GM12872 (cell line): ENCODE data around the gene KRTAP20-1.

Experiments used
- CTCF ChIP-seq: IDR thresholded peaks from 3 replicates; pipeline ENCODE4 v1.5.1; 2011; ENCODE audit warnings: low read depth, mild to moderate bottlenecking, low read length, moderate library complexity; ENCODE audit not compliant: insufficient read depth

KRTAP20-1 gene

DNA sequence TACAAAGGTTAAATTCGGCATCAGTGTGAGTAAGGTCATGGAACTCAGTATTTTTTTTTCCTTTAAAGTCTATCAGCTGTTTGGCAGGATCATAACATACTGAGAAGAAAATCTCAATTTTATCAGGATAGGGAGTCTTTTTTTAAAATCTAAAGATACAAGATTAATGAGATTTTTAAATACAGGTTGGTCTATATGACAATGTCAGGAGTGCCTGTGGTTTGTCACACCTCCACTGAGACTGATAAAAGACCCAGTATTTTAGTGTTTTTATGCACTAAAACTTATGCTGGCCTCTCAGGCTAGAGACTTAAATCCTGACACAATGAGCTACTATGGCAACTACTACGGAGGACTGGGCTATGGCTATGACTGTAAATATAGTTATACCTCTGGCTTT lies 26.3 kb downstream of the KRTAP20-1 start, which contains the start of gene KRTAP20-3:
KRTAP20-3 (plus strand) TSS at position 301 of the 400 bp plus-strand sequence.
- TF ChIP-seq CTCF: no peak

GRCh38 chr21:30646904-30647414 lies 30.7 kb downstream of the KRTAP20-1 start:
- no peak for TF ChIP-seq CTCF

DNA sequence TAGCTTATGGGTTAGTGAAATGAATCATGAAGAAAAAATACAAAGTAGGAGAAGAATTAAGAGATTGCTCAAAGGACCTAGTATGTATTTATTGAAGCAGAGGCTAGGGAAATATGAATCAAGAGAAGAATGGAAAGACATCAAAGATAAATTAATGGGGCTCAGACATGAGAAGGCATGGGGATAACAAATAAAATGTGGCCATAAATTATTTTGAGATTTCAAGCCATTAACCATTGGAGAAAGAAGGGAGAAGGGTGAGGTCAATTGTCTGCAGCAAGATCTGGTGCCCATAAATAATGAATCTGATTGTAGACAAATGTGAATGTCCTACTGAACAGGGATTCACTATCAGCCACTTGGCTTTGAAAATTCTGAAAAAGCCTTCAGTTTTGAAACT lies 36.7 kb downstream of the KRTAP20-1 start:
- no peak for TF ChIP-seq CTCF
